GM21786 (cell line): ENCODE results near the gene SGPP1.
"Not testable (repeated sequence)": the region's sequence is repeated elsewhere in the genome, so short reads cannot be mapped to it uniquely, and the experiment has no call there.

Source experiments
- ATAC-seq: cut with Tn5 transposase; IDR thresholded peaks from one replicate; pipeline ENCODE4 v1.9.1; 2021; ENCODE audit not compliant: unreplicated experiment

SGPP1 gene, protein sequence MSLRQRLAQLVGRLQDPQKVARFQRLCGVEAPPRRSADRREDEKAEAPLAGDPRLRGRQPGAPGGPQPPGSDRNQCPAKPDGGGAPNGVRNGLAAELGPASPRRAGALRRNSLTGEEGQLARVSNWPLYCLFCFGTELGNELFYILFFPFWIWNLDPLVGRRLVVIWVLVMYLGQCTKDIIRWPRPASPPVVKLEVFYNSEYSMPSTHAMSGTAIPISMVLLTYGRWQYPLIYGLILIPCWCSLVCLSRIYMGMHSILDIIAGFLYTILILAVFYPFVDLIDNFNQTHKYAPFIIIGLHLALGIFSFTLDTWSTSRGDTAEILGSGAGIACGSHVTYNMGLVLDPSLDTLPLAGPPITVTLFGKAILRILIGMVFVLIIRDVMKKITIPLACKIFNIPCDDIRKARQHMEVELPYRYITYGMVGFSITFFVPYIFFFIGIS

GRCh38 chr14:63727736-63728728 lies at the start of gene SGPP1:
Gene SGPP1 (minus strand): TSS chr14:63728065. CDS start chr14:63727944, 121 bp downstream.
- ATAC-seq, result peak; percentile 78

DNA sequence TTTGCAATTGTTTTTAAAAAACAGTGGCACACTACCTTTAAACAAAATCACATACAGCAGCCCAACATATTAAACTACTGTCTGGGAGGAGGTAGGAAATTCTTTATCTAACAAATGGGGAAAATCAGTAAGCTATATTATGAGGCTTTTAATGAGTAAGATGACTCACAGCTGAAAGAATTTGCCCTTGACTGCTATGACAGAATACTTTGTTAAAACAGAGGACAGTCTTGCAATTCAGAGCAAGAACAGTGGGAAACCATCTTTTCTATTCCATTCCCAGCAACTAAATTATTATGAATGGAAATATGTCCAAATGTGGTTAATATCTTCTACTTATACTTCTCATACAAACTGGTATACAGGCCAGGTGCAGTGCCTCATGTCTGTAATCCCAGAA lies 49.2 kb upstream of the SGPP1 start:
- ATAC-seq, result no peak

DNA sequence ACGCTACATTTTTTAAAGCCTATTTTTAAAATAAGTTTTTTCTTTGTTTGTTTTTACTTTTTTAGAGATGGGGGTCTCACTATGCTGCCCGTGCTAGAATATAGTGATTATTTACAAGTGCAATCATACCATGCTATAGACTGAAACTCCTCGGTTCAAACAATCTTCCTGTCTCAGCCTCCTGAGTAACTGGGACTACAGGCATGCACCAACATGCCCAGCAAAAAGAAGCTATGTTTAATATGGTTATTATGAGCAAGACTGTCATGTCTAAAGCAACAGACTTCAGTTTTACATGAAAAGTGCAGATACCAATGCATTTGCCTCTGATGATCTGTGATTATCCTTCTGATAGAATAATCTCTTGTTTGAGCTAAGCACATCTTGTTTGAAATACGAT lies 45.6 kb upstream of the SGPP1 start:
- no peak for ATAC-seq

GRCh38 chr14:63770187-63770807 lies 42.4 kb upstream of the SGPP1 start:
- no peak for ATAC-seq

GRCh38 chr14:63766611-63767010 lies 38.7 kb upstream of the SGPP1 start:
- no peak for ATAC-seq

DNA sequence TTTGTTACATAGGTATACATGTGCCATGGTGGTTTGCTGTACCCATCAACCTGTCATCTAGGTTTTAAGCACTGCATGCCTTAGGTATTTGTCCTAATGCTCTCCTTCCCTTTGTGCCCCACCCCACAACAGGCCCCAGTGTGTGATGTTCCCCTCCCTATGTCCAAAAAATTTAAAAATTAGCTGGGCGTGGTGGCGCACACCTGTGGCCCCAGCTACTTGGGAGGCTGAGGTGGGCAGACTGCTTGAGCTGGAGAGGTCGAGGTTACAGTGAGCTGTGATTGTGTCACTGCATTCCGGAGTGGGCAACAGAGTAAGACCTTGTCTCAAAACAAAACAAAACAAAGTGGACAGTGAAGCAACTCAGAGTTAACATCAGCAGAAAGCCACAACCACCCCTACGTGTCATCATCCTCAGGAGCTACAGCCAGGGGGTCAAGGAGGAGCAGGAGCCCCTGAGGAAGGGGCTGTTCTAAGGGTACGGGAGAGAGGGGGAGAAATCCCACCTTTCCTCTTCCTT lies 36.8 kb upstream of the SGPP1 start:
- no peak for ATAC-seq

DNA sequence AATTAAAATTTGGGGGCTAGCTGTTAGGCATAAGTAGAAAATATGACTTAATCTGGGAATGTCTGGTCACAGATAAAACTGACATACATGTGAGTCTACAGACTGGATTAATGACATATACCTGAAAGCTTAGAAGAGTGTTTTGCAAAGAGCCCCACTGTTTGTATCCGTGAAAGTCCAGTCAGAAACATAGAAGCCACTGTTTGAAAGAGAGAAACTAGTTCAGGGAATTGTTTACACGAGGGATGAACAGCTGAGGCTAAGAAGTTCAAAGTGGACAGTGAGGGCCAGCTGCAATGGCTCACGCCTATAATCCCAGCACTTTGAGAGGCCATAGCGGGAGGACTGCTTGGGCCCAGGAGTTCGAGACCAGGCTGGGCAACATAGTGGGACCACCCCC lies 36.2 kb upstream of the SGPP1 start:
- no peak for ATAC-seq

GRCh38 chr14:63761351-63762117 lies 33.7 kb upstream of the SGPP1 start:
- ATAC-seq, result no peak

- peak; percentile 67 for ATAC-seq
Measured at GRCh38 chr14:63760014-63760413, 32.1 kb upstream of the SGPP1 start.

- ATAC-seq, result peak; percentile 70
Measured at GRCh38 chr14:63759456-63759855, 31.6 kb upstream of the SGPP1 start.

DNA sequence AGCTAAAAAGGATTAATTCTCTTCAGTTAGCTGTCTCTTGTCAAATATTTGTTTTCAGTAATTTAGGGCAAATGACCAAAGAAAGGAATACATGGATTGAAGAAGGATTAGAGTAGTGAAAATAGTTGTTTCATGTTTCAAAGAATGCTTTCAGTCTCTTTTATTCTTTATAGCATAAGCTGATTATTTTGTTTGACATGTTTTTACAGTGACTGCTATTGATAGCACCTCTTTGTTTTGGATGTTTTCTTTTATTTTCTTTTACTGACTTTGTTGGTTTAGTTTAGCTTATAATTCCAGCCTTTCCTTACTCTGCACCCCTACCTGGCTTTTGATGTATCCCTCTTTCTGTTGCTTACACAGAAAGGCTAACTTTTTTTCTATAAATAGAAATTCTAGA lies 29.3 kb upstream of the SGPP1 start:
- no peak for ATAC-seq

DNA sequence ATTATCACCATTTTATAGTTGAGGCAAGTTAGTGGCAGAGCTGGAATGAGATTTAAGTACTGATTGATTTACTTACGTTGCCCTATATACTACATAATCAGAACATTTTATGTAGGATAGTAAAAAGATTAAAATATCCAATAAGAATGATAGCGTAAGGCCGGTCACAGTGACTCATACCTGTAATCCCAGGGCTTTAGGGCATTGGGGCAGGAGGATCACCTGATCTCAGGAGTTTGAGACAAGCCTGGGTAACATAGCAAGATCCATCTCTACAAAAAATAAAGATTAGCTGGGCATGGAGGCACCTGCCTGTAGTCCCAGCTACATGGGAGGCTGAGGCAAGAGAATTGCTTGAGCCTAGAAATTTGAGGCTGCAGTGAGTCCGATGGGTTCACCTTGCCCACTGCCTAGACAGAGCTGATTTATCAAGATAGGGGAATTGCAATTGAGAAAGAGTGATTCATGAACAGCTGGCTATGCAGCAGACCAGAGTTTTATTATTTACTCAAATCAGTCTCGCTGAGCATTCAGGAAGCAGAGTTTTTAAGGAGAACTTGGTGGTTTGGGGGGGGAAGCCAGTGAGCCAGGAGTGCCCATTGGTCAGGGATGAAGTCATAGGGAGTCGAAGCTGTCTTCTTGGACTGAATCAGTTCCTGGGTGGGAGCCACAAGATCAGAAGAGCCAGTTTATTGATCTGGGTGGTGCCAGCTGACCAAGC lies 24.7 kb upstream of the SGPP1 start:
- no peak for ATAC-seq

GRCh38 chr14:63751076-63751475 lies 23.2 kb upstream of the SGPP1 start:
- ATAC-seq, result not testable (repeated sequence)

DNA sequence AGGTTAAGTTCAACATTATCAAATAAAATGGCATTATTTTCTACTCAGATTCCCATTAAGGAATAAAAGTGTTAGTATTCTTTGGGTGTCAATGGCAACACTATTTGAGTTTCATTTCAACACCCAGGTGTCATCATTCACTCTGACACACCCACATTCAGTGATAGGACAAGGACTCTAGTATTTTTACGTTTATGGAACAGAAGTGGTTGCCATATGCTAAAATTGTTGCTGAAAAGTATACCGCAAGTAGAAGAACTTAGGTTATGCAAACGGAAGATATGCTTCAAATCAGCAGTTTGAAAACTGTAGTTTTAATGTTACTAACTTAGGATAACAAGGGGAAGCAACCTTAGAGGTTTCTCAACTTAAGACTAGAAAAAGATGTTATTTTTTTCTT lies 20.0 kb upstream of the SGPP1 start:
- ATAC-seq, result no peak

DNA sequence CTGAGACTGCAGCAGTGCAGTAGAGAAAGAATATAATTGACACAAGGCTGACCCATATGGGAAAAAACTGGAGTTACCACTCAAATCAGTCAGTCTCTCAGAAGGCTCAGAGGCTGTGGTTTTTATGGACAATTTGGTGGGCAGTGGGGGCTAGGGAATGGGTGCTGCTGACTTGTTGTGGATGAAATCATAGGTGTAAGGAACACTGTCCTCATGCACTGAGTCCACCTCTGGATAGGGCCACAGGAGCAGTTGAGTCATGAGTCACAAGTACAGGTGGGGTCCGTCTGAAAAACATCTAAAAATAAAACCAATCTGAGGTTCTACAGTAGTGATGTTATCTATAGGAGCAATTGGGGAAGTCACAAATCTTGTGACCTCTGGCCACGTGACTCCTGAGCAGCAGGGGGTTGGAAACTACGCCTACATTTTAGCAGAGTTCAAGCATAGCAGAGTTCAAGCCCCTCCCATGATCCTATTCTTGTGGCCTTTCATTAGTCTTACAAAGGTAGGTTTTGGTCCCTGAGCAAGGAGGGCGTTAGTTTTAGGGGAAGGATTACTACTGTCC lies 18.1 kb upstream of the SGPP1 start:
- ATAC-seq, result peak; percentile 76

DNA sequence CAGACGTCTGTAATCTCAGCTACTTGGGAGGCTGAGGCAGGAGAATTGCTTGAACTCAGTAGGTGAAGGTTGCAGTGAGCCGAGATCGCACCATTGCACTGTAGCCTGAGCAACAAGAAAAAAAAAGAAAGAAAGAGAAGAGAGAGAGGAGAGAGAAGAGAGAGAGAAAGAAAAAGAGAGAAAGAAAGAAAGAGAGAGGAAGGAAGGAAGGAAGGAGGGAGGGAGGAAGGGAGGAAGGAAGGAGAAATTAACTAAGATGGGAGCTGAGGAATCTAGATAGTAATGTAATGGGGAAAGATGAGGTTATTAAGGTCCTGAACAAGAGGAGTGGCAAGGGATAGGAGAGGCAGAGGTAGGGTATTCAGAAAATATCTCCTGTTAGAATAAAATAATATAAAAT lies 17.4 kb upstream of the SGPP1 start:
- ATAC-seq, result no peak

DNA sequence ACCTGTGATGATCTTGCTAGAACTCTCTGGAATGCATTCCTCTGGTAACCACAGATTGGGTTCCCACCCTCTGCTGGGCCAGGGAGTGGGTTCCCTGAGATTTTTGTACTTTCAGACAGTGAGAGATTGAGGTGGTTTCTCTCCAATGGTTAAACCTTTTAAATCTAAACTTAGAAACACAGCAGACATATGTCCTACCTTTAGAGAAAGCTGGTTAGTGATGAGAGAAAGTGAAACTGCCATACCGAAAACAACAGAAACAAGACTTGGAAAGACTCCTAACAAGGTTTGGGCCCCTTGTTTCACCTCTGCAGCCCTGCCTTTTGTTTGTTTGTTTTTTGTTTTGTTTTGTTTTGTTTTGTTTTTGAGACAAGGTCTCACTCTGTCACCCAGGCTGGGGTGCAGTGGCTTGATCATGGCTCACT lies 9.7 kb upstream of the SGPP1 start:
- ATAC-seq, result peak; percentile 92

DNA sequence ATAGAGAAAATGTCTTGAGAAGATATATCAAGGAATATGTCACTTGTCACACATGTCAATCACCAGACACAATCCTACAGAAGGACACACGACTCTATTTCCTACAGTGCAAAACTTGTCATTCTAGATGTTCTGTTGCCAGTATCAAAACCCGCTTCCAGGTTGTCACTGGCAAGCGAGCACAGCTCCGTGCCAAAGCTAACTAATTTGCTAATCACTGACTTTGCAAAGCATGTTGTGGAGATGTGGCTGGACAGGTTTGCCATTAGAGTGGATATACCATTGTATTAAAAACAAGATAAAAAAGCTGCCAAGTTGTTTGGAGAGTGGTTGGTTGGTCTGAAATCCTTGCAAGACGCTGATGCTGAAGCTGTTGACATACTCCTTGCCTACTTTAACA lies 7.9 kb upstream of the SGPP1 start:
- ATAC-seq, result no peak

DNA sequence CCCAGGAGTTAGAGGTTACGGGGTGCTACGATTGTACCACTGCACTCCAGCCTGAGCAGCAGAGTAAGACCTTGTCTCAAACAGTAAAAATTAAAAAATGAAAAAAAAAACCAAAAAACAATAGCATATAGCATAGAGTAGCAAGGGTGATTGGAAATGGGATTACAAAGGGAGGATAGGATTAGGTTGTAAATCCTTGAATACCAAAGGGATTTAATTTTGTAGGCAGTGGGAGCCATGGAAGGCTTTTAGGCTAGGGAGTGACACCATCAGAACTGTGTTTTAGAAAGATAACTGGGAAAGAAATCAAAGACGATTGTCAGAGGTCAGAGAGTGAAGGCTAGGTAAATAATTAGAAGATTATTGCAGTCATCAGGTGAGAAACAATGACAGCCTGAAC lies 2.8 kb upstream of the SGPP1 start:
- no peak for ATAC-seq
